ENCODE data around the gene CLRN3.

Gene CLRN3

DNA sequence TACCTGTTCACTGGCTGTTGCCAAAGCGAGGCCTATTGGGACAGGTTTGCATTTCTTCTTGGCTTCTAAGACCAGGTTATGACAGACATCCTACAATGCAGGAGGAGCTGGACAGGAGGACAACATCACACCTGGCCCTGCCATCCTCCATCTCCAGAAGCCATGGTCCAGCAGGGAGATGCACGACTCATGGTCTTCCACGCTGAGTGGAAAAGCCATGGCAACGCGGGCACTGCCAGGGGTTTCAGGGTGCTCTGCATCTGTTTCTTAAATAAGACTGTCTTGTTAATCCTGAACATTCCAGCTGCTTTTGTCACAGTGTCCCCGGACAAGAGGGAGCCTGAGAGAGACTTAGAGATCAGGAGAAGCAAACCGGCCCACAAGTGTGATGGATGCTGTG, 40.3 kb downstream of the CLRN3 start:
- TF ChIP-seq, protein P1, sequence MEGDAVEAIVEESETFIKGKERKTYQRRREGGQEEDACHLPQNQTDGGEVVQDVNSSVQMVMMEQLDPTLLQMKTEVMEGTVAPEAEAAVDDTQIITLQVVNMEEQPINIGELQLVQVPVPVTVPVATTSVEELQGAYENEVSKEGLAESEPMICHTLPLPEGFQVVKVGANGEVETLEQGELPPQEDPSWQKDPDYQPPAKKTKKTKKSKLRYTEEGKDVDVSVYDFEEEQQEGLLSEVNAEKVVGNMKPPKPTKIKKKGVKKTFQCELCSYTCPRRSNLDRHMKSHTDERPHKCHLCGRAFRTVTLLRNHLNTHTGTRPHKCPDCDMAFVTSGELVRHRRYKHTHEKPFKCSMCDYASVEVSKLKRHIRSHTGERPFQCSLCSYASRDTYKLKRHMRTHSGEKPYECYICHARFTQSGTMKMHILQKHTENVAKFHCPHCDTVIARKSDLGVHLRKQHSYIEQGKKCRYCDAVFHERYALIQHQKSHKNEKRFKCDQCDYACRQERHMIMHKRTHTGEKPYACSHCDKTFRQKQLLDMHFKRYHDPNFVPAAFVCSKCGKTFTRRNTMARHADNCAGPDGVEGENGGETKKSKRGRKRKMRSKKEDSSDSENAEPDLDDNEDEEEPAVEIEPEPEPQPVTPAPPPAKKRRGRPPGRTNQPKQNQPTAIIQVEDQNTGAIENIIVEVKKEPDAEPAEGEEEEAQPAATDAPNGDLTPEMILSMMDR (IDR thresholded peaks at IDR 0.05; ENCODE audit: low read depth, low read length): no peak
- H3K9me3 ChIP-seq: no peaks in the 10 kb centered on the region
- no peak for DNase-seq
- H3K4me3 ChIP-seq (ENCODE audit: low read depth, low read length): no peak overlapping the region
- H3K4me1 ChIP-seq: no peaks in the 10 kb centered on the region
- no peaks in the 10 kb centered on the region for H3K27me3 ChIP-seq
- no peaks in the 10 kb centered on the region for H3K36me3 ChIP-seq

DNA sequence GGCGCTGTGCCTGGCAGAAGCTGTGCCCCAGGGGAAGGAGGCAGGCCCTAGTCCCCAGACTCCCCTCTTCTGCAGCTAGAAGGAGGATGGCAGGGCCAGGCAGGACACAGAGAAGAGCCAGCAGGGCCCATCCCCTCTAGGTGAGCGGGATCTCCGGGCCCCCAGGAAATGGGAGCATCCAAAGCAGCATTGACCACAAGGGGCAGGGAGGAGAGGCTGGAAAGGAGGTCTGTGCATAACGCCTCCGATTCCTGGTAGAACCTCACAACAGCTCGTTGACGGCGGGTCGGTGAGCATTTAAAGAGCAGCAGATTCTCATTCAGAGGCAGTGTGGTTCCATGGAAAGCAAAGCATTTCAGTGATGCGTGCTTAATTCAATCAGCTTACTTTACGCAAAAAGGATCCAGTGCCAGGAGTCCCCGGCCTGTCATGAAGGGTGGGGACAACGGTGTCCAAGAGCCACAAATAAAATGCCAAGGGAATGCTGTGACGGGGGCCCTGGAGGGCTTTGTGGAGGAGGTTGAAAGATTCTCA, 41.0 kb downstream of the CLRN3 start:
- TF ChIP-seq, protein P1 (IDR thresholded peaks at IDR 0.05; ENCODE audit: low read depth, low read length): no peak
- no peaks in the 10 kb centered on the region for H3K9me3 ChIP-seq
- no peaks in the 10 kb centered on the region for H3K27me3 ChIP-seq
- H3K4me3 ChIP-seq (ENCODE audit: low read depth, low read length): no peak overlapping the region
- H3K36me3 ChIP-seq: no peaks in the 10 kb centered on the region
- H3K4me1 ChIP-seq: no peaks in the 10 kb centered on the region
- no peak for DNase-seq

DNA sequence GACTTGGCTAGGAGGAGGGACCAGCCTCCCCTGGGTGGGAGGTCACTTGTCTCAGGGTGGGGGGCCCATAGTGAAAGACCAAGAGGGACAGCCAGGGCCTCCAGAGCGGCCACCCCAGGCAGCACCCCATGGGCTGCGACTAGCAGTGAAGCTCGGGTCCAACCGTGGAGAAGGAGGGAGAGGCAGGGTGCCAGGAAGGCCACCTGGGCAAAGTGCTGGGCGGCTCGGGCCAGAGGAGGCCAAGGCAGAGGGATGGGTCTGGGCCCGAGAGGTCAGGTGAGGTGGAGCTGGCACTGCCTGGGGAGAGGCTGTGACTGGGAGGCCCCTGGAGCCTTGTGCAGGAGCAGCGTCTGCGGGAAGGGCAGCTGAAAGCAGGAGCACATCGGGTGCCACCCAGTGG, 41.8 kb downstream of the CLRN3 start:
- no peak overlapping the region for H3K4me3 ChIP-seq (ENCODE audit: low read depth, low read length)
- H3K27me3 ChIP-seq: no peaks in the 10 kb centered on the region
- TF ChIP-seq, protein P1 (IDR thresholded peaks at IDR 0.05; ENCODE audit: low read depth, low read length): no peak
- no peaks in the 10 kb centered on the region for H3K9me3 ChIP-seq
- H3K36me3 ChIP-seq: no peaks in the 10 kb centered on the region
- no peaks in the 10 kb centered on the region for H3K4me1 ChIP-seq
- no peak for DNase-seq

DNA sequence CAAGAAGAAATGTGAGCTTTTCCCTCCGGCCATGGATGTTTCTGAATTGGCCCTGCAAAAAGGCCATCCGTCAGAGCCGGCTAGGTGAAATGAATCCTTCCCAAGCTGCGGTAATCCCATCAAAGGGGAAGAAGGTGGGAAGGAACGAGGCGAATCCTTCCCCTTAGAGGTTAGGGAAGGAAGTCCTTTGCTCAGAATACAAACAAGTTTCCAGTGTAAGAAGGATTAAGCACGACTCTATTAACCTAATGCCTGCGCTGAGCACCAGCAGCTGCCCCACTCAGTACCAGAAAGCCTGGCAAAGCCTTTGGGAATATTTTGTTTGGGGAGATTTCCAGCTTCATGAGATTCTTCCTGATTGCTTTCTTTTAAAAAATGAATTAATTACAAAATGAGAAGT, 42.8 kb downstream of the CLRN3 start:
- TF ChIP-seq, protein P1 (IDR thresholded peaks at IDR 0.05; ENCODE audit: low read depth, low read length): no peak
- Histone ChIP-seq H3K9me3 (no peaks in the 10 kb centered on the region), H3K4me1 (no peaks in the 10 kb centered on the region), H3K4me3 (ENCODE audit: low read depth, low read length) (no peak overlapping the region), H3K27me3 (no peaks in the 10 kb centered on the region), H3K36me3 (no peaks in the 10 kb centered on the region)
- no peak for DNase-seq

DNA sequence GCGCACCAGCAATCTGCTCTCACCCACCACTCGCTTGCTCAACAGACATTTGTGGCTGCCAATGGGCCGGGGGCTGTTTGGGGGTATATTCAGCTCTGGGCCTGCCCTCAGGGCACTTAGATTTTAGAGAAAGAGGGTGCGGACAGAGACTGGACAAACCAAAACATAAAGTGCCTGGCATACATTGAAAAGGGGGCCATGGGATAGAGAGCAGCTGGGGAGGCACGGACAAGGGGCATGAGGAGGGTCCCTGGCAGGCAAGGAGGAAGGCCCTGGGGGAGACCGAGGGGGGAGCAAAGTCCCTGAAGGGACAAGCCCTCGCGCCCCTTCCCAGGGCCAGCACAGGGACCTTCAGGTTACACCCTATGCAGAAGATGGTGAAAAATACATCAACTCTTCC, 43.5 kb downstream of the CLRN3 start:
- H3K36me3 ChIP-seq: no peaks in the 10 kb centered on the region
- H3K27me3 ChIP-seq: no peaks in the 10 kb centered on the region
- H3K4me1 ChIP-seq: no peaks in the 10 kb centered on the region
- no peak for DNase-seq
- H3K9me3 ChIP-seq: no peaks in the 10 kb centered on the region
- TF ChIP-seq, protein P1 (IDR thresholded peaks at IDR 0.05; ENCODE audit: low read depth, low read length): no peak
- no peak overlapping the region for H3K4me3 ChIP-seq (ENCODE audit: low read depth, low read length)

DNA sequence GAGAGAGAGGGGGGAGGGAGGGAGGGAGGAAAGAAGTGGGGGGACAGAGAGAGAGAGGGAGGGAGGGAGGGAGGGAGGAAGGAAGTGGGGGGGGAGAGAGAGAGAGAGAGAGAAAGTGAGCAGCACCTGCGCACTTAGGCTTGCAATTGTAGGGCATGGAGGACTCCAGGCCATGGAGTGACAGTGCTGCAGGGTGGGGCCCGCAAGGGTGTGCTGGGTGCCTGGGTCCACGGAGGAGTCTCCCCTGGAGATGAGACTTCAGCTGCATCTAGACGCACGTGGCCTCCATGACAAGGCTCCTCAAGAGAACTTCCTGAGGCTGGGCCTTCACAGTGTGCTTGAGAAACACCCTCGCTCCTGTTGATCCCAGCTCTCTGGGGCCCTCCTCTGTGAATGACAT, 44.5 kb downstream of the CLRN3 start:
- no peaks in the 10 kb centered on the region for H3K4me1 ChIP-seq
- DNase-seq: no peak
- H3K27me3 ChIP-seq: no peaks in the 10 kb centered on the region
- TF ChIP-seq, protein P1 (IDR thresholded peaks at IDR 0.05; ENCODE audit: low read depth, low read length): no peak
- H3K9me3 ChIP-seq: no peaks in the 10 kb centered on the region
- H3K36me3 ChIP-seq: no peaks in the 10 kb centered on the region
- no peak overlapping the region for H3K4me3 ChIP-seq (ENCODE audit: low read depth, low read length)

All from BE2C (cell line).